CD4-positive, alpha-beta T cell treated with Interleukin-4 for 4 hours (primary cell): ENCODE data around the gene DAPK1.
A peak's percentile ranks its signal among the peaks of the same experiment; 100 is the strongest.

Source experiments
- DNase-seq: peaks from one replicate; pipeline ENCODE4 v3.0.0-alpha.2; 2020

Gene DAPK1

DNA sequence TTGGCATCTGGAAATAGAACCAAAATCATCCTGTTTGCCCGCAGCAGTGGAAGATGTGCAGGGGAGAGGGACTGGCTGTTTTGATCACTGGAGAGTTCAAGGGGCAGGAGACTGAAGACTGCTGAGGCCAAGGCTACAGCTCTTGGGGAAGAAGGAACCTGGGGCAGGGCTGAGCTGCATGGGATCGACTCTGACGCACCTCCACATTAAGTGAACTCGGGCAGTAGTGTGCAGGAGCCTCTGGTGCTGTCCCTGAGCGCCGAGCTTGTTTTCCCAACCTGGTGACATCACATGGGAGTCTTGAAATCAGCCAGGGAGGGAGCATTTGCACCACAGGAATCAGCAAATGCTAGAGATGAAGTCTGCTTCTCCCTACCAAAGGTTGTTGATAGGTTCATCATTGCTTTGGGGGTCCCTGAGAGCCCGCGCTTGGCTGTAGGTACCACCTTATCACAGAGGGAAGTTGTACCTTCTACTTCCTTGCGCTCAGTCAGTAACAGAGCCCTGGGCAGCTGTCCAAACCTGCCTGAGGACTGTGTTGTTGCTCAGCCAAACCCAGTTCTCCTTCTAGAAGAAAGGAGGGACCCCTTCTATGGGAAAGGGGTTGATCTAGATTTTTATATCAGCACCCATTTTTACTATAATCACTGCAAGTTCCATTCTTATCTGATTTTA is 175.9 kb downstream of the DAPK1 start:
- no peak for DNase-seq

DNA sequence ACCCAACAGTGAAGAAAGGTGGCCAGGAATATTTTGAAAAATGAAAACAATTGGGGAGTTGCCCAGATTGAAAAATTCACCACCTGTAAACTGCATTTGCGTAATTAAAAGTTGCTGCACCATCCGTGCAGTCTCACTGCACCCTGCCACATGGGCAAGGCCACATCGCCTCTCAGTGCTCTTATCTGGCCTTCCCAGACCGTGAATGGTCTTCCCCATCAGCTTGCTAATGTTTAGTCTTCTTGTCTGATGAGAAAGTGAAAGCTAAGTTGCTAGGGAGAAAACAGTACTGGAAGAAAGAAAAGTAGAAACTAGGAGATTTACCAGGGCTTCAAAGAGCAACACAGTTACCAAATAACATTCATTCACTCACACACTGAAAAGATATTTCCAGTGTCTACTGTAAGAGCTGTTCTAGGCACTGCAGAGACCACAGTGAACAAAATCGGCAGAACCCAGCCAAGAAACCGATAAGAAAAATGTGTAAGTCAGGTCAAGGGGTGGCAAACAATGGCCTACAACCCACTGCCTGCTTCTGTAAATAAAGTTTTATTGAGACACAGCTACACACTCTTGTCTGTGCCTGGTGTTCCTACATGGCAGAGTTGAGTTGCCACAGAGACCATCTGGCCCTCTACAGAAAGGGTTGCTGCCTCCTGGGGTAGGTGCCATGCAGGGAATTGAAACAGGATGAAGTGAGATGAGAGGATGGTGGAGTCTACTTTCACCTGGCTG is 177.1 kb downstream of the DAPK1 start:
- DNase-seq, result no peak

DNA sequence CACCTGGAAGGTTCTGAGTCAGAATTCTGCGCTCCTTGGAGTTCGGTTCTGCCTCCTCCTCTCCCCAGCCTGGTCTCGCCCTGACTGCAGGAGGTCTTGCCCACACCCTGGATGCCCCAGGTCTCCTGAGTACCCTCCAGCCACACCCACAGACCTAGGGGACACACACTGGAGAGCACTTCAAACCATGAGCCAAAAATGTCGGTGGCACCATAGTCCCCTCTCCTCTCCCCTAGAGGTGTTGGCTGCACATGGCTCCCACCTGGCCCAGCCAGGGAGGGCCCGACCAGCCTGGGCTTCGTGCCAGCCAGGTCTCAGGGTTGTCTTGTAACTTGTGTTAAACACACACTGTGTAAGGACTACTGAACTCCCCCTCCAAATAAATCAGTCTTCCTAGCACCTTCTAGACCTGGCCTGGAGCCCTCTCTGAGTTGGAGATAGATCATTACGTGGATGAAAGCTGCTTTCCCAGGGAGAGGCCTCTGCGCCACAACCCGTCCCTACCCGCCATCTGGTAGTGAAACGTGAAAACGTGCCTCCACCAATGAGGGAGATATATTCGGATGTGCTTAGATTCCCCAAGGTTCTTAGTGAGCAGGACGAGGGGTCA is 178.3 kb downstream of the DAPK1 start:
- no peak for DNase-seq

DNA sequence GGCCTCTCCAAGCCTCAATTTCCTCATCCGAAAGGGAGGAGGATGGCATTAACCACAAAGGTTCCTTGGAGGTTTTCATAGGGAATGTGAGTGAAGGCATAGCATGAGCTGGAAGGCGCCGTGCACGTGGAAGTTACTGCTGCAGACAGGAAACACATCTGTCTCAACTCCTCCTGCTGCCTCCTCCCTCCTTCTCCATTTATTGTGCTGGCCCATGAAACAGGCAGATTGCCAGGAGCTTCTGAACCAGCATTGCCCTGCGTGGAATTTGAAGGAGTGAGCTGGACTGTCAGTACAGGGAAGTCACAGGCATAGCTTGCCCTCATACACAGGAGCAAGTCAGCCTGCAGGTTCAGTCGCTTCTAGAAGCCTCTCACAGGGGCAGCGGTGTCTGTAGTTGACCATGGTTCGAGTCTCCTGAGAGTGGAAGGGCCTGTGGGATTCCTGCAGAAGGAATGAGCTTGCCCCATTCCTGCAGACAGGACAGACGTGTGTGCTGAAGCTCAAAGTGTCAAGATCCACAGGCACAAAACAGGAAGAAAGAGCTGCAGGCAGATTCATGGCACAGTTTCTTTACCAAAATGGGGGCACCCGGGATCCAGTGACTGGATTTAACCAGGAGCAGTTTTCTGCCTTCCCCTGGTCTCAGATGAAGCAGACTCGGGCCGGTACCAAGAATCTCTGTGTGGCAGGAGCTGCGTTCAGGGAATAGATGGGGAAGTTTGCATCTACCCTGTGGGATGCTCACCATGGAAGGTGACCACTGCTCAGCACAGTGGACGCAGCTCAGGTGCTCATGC is 179.5 kb downstream of the DAPK1 start:
- DNase-seq, result no peak

DNA sequence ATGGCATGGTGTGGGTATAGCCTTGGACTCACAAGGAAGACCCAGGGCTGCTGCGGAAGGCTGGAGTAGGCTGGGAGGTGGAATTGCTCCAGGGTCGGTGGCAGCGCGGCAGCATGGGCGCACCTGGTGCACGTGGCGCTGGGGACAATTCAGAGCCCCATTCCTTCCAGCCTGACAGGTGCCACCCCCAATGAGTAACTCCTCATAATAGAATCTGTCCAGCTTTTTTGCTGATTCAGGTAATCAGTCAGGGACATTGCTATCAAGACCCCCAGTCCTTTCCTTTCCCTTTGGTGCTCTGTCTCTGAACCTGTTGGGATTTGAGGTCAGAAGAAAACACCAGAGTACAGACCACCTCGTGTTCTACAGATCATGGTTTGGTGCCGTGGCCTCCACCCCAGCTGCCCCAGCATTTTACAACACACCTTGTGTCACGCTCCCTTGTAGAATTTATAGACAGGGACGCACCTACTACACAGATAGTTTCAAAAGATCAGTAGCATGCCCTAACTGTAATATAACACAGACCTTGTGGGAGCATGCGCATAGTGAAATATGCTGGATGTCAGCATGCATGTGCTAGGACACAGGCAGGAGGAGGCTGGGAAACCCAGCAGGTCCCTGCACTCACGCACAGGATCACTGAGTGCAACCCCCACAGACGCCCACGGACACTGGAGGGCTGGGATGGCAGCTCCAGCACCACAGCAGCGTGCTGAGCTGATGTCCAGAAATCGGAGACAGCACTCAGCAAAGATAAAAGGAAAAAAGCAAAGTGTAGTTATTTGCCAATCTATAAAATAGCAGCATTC is 180.3 kb downstream of the DAPK1 start:
- no peak for DNase-seq

DNA sequence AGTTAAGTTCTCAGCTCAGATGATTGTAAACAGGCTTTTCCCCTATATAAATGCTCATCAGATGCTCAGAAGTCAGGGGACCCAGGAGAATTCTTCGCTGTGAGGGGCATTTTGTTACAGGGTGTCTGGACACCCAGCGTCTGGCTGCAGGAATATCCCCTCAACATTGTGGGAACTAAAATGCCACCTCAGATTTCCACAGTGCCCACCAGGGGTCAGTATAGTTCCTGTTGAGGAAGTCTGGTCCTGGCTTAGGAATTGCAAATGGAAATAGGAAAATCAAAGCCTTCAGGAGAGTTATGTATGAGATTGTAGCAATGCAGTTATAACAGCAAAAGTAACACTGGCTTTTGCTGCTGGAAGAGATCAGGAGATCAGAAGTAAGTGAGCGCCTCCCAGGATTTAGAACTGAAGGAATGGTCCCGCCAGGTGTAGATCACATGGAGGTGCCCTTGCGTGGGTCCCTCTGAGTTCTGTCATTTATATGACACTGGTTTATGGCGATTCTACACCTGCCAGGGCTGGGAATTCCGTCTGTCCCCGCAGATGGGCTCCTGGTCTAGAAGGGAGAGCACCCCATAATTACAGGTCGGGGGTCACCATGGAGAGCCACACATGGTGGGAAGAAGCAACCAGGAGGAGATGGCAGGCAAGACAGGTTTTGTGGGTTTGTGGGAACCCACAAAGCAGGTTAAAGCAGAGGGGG is 181.1 kb downstream of the DAPK1 start:
- DNase-seq, result peak; percentile 30

DNA sequence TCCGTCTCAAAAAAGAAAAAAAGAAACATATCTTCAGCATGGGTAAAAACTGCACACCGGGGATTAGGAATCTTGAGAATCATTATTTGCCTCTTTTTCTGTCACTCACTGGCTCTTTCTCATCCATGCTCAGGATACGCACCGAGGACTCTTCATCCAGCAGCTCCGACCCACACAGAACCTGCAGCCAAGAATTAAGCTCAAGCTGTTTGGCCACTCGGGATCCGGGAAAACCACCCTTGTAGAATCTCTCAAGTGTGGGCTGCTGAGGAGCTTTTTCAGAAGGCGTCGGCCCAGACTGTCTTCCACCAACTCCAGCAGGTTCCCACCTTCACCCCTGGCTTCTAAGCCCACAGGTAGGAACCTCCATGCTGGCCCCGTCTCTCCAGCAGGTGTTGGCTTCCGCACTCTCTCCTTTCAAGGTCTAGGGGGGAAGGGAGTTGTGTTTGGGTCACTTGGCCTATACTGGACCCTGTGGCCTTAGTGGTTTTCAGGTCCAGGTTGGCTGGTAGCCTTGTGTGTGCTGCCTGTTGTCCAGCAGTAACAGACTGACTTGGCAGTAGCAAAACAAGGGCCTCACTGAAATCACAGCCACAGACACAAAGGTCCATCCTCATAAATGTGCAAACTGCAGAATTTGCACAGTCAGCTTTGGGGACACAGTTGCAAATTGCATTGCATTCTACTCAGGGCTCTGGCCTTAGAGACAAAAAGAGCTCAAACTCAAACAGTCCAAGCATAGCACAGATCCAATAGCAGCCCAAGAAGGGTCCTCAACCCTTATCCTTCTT is 183.8 kb downstream of the DAPK1 start:
- no peak for DNase-seq

DNA sequence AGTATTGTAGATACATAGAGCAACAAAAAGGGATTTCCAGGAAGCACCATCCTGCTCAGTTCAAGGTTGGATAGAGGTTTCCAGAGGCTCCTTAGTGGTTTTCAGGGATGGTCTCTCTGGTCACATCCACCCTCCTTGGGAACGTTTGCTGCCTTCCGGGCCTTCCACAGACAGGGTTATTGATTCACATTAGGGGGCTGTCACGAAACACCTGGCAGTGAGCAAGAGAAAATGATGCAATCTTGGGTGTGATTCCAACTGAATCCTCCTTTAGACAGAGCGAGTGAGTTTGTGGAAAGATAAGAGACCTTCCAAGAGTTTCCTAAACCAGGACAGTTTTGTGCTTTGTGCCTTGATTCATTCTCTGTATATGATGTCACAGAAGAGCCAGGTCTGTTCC is 184.4 kb downstream of the DAPK1 start:
- no peak for DNase-seq

DNA sequence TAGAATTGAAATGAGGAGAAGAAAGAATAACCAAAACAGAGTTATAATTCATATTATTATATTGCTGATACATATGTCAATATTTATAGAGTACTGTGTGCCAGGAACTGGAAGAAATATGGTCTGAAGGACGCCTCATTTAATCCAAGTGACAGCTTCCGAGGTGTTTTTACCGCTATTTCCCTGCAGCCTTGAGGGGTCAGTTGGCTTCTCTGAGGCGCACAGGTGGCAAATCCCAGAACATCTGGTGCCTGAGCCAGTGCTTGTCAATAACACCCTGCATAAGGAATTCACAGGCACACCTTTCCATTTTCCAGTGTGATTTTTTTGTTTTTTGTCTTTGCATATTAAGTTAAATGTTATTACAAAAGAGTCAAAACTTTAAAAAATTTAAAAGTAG is 185.0 kb downstream of the DAPK1 start:
- no peak for DNase-seq

DNA sequence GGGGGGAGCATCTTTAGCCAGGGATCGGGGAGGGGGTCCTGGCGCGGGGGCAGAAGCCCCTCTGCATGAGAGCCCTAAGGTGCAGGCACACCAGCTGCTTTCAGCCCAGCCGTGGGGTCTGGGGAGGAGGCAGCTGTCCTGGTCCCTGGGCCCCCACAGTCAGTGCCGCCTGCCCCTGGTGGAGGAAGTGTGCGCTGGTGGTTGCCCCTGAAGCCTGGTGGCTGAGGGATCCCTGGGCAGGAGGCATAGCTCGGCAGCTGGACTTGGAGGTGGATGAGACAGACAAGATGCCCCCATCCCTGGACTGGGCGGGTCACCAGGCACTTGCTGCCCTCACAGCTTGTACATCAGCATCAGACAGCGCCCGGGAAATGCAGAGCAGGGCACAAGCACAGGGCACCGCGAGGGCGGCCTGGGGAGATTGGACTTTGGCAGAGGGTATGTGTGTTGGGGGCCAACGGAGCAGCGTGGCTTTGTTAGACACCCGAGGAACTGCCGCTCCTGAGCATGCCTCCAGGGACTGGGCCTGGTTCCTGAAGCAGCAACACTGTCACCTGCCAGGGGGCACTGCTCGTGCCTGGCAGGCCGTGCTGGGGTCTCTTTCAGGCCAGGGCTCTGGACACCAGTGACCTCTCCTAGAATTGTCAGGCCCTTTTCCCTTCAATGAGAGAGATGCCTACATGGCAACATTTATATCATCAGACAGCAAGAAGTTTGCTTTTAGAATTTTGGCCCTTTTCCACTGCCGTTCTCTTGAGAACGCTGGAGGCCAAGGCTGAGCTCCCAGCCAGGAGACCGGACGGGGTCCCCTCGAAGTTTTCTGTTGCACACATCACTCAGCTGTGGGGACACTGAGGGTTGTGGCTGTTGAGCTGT is 186.3 kb downstream of the DAPK1 start:
- no peak for DNase-seq

DNA sequence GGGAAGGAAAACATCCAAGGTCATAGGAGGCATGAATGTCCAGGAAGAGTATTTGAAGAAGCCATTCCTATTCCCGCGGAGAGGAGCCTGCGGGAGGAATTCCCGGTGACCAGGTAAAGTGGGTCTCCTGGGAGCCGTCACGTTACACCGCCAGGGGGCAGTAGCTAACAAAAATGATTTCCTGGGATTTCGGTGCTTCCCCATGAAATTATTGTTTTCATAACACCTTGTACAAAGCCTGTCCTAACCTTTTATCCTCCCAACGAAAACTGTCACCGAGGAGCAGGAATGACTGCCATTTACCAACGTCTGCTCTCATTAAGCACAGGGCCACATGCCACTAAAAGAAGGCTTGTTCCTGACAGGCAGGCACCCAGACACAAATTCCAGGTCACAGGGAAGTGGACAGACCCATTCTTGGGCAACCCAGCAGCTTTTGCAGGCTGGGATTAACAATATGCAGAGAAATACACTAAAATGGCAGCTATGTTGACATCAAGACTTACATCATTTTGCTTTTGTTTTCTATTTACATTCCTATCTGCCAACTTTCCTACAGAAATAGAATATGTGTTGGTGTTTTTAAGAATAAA is 187.1 kb downstream of the DAPK1 start:
- peak; percentile 5 for DNase-seq

DNA sequence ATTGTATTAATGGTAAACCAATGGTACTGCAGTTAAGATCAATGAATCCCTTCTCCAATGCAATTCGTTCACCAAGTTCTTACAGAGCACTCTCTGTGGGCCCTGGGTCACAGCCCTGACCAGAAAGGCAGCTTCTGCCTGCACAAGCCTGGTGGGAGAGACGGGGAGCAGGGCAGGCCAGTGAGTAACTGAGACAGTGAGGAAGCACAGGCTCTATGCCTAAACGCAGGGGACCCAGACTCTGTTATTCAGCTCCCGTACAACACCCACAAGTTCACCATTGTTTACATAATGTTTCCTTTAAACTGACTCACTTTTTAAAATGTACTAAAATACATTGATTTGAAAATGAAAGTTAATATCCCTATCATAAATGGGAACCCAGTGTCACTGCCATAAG is 187.8 kb downstream of the DAPK1 start:
- DNase-seq, result no peak

DNA sequence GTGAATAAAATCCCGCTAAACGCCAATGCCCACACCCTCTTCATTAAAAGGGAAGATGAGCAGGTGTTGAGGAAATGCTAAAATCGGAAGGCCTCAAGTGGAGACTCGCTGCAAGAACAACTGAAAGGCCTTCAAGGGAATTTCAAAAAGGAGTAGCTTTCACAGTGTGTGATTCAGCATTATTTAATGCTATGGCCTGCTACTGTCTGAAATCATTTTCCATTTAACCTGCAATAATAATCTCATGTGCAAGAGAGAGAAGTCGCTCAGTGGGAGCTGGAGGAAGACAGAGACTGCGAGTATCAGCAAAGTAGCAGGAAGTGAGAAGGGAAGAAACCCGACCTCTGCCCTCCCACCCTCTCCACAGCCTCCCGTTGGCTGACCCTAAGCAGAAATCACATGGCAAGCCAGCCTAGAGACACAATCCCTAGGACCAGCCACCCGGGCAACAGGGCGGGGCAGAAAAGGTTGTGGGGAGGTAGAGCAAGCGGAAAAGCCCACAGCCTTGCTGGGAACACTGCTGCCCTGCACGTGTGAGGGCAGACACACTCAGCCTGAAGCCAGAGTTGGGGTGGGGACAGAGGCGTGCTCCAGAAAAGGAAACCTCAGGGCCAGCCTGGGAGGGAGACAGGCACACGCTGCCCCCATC is 188.3 kb downstream of the DAPK1 start:
- no peak for DNase-seq

DNA sequence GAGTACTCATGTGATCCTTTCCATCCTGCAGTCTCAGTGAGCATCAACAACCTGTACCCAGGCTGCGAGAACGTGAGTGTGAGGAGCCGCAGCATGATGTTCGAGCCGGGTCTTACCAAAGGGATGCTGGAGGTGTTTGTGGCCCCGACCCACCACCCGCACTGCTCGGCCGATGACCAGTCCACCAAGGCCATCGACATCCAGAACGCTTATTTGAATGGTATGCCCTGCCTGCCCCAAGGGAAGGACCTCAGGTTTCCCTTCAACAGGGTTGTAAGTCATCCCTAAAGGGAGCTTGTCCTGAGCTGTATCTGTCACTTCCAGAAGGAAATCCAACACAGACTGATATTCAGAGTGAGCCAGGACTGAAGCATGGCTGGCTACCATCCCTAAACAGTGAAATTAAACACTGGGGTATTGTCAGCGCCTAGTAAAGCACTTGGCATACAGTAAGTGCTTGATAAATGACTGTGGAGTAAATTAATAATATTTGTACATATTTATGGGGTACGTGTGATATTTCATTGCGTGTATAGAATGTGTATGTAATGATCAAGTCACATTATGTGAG is 188.9 kb downstream of the DAPK1 start:
- no peak for DNase-seq

DNA sequence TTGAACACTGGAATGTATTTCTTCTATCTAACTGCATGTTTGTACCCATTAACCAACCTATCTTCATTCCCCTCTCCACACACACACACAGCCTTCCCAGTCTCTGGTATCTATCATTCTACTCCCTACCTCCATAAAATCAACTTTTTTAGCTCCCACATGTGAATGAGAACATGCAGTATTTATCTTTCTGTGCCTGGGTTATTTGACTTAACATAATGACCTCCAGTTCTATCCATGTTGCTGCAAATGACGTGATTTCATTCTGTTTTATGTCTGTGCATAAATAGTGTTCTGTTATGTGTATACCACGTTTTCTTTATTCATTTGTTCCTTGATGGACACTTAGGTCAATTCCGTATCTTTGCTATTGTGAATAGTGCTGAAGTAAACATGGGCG is 189.5 kb downstream of the DAPK1 start:
- no peak for DNase-seq

DNA sequence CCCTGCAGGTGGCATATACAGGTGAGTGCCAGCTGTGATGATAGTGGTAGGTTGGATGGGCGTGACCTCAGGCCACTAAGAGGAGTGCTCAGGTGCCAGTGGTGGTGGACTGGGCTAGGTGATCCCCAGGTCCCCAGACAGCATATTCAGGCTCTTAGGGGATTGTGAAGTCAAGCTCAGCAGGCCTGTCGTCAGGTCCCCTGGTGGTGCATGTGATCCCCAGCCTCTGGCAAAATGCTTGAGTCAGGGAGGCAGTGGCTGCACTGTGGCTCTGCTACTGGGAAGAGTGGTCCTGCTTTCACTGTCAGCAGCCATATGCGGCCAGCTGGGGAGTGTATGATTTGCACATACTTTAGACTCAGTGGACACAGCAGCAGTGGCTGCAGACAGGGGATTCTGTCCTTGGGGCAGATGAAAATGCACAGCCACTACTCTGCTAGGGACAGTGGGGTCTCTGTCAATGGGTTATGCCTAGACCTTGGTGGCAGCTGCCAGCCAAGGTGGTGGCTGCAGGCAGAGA is 196.6 kb downstream of the DAPK1 start:
- no peak for DNase-seq

DNA sequence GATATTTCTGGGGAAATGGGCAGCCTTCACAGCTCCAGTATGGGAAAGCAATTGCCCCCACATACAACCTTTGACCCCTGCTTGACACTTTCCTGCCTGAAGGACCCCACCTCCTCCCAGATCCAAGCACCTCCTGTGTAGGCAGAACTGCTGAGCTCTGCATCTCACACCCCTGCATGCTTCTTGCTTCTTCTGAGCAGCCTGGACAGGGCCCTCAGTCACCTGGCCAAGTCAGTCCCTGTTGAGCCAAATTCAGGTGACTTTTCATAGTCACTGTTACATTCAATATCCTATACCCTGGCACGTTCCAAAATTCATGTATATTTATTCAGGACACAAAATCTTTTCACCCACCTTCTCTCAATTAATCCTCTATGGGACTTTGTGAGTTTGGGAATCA is 197.9 kb downstream of the DAPK1 start:
- no peak for DNase-seq

DNA sequence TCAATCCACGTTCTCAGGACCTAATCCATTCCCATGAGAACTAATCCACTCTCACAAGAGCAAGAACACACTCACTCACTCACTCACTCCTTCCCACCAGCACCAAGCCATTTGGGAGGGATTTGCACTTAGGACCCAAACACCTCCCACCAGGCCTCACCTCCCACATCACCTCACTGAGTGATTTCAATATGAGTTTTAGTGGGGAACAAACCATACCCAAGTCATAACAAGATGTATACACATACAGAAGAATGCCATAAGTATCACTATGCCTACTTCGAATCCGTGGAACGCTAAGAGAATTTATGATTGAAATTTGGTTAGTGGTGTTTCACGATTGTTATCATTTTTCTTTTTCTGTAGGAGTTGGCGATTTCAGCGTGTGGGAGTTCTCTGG is 199.0 kb downstream of the DAPK1 start:
- DNase-seq, result no peak
